Activated CD8-positive, alpha-beta memory T cell treated with anti-CD3 and anti-CD28 coated beads for 4 hours (primary cell): Measurements from ENCODE around the gene MADD.

Source experiments
- DNase-seq, 2 donors: peaks; one replicate each; pipeline ENCODE4 v3.0.0-alpha.2; 2020; ENCODE audit warnings: low read depth in 2 of 2

The MADD gene

GRCh38 chr11:47269829-47270305 lies at the start of gene MADD:
Gene MADD, plus strand, starts transcription at chr11:47270133.
- DNase-seq: peak; percentile 81 to 84

GRCh38 chr11:47220401-47220821 lies 49.5 kb upstream of the MADD start:
- DNase-seq: no peak

- DNase-seq: no peak
Measured at GRCh38 chr11:47222696-47223095, 47.2 kb upstream of the MADD start.

GRCh38 chr11:47225552-47226400 lies 44.2 kb upstream of the MADD start:
- DNase-seq: no peak

GRCh38 chr11:47229161-47229560 lies 40.8 kb upstream of the MADD start:
- no peak for DNase-seq

- DNase-seq: no peak
Measured at GRCh38 chr11:47233051-47233450, 36.9 kb upstream of the MADD start.

GRCh38 chr11:47233989-47234668 lies 35.8 kb upstream of the MADD start:
- DNase-seq: no peak

GRCh38 chr11:47234669-47235100 lies 35.2 kb upstream of the MADD start:
- DNase-seq: no peak

GRCh38 chr11:47235163-47235562 lies 34.8 kb upstream of the MADD start:
- DNase-seq: no peak

GRCh38 chr11:47236482-47236881 lies 33.5 kb upstream of the MADD start:
- DNase-seq: no peak

- DNase-seq: no peak
Measured at GRCh38 chr11:47239852-47240251, 30.1 kb upstream of the MADD start.

GRCh38 chr11:47241841-47242301 lies 28.1 kb upstream of the MADD start:
- DNase-seq: no peak

GRCh38 chr11:47242596-47243192 lies 27.2 kb upstream of the MADD start:
- no peak for DNase-seq

GRCh38 chr11:47243454-47243853 lies 26.5 kb upstream of the MADD start:
- no peak for DNase-seq

- no peak for DNase-seq
Measured at GRCh38 chr11:47244448-47245350, 25.2 kb upstream of the MADD start.

GRCh38 chr11:47245611-47246357 lies 24.1 kb upstream of the MADD start:
- no peak for DNase-seq

- no peak for DNase-seq
Measured at GRCh38 chr11:47247502-47247901, 22.4 kb upstream of the MADD start.

GRCh38 chr11:47248304-47248663 lies 21.6 kb upstream of the MADD start:
- DNase-seq: no peak

- DNase-seq: peak; percentile 63 to 76
Measured at GRCh38 chr11:47248664-47249377, 21.1 kb upstream of the MADD start, which contains the start of gene ACP2. Gene ACP2, minus strand, starts transcription at chr11:47248814. Its CDS starts 25 bp downstream, at chr11:47248789.

GRCh38 chr11:47249378-47249715 lies 20.6 kb upstream of the MADD start:
- DNase-seq: no peak
